ENCODE results near the gene FYB1.

The FYB1 gene

GRCh38 chr5:39151745-39152144 lies 67.6 kb downstream of the FYB1 start:
- H3K9me3 ChIP-seq: no peaks in the 10 kb centered on the region
- no peak overlapping the region for H3K9ac ChIP-seq
- no peak overlapping the region for H3K27ac ChIP-seq
- H3K4me2 ChIP-seq: no peak overlapping the region
- no peak for TF ChIP-seq Cebpa-rat (IDR thresholded peaks at IDR 0.05)
- H4K20me1 ChIP-seq: no peaks in the 10 kb centered on the region
- no peaks in the 10 kb centered on the region for H3K27me3 ChIP-seq
- H3K4me3 ChIP-seq: no peak overlapping the region
- H3K36me3 ChIP-seq: no peaks in the 10 kb centered on the region
- no peaks in the 10 kb centered on the region; the same call in 1 of the 2 replicates for H3K4me1 ChIP-seq

- no peaks in the 10 kb centered on the region; the same call in 1 of the 2 replicates for H3K4me1 ChIP-seq
- H3K9ac ChIP-seq: no peak overlapping the region
- H3K4me3 ChIP-seq: no peak overlapping the region
- no peak for TF ChIP-seq Cebpa-rat (IDR thresholded peaks at IDR 0.05)
- no peak overlapping the region for H3K27ac ChIP-seq
- H4K20me1 ChIP-seq: no peaks in the 10 kb centered on the region
- H3K9me3 ChIP-seq: no peaks in the 10 kb centered on the region
- H3K36me3 ChIP-seq: no peaks in the 10 kb centered on the region
- H3K27me3 ChIP-seq: no peaks in the 10 kb centered on the region
- no peak overlapping the region for H3K4me2 ChIP-seq
Measured at GRCh38 chr5:39149966-39150365, 69.4 kb downstream of the FYB1 start.

GRCh38 chr5:39148983-39149534 lies 70.3 kb downstream of the FYB1 start:
- Histone ChIP-seq H3K27me3 (no peaks in the 10 kb centered on the region), H3K9me3 (no peaks in the 10 kb centered on the region), H3K9ac (no peak overlapping the region), H3K4me2 (no peak overlapping the region), H4K20me1 (no peaks in the 10 kb centered on the region), H3K27ac (no peak overlapping the region), H3K36me3 (no peaks in the 10 kb centered on the region), H3K4me1 (no peaks in the 10 kb centered on the region; the same call in 1 of the 2 replicates), H3K4me3 (no peak overlapping the region)
- no peak for TF ChIP-seq Cebpa-rat (IDR thresholded peaks at IDR 0.05)

- no peak overlapping the region for H3K9ac ChIP-seq
Measured at GRCh38 chr5:39146831-39147540, 72.4 kb downstream of the FYB1 start.

GRCh38 chr5:39143151-39143860 lies 76.1 kb downstream of the FYB1 start:
- H3K4me2 ChIP-seq: no peak overlapping the region
- no peak overlapping the region for H3K9ac ChIP-seq
- H3K27me3 ChIP-seq: no peaks in the 10 kb centered on the region
- no peaks in the 10 kb centered on the region for H3K4me1 ChIP-seq
- H3K36me3 ChIP-seq: no peaks in the 10 kb centered on the region
- no peaks in the 10 kb centered on the region for H3K9me3 ChIP-seq
- no peak for TF ChIP-seq Cebpa-rat (IDR thresholded peaks at IDR 0.05)
- no peak overlapping the region for H3K27ac ChIP-seq
- no peak overlapping the region for H3K4me3 ChIP-seq
- no peaks in the 10 kb centered on the region for H4K20me1 ChIP-seq

More at GRCh38 chr5:39146831-39147540, 72.4 kb downstream of the FYB1 start:
- TF ChIP-seq Cebpa-rat (IDR thresholded peaks at IDR 0.05): no peak
- no peak overlapping the region for H3K4me2 ChIP-seq
- no peaks in the 10 kb centered on the region for H3K36me3 ChIP-seq
- H3K4me3 ChIP-seq: no peak overlapping the region
- H3K9me3 ChIP-seq: no peaks in the 10 kb centered on the region
- H3K27ac ChIP-seq: no peak overlapping the region
- no peaks in the 10 kb centered on the region for H3K27me3 ChIP-seq
- no peaks in the 10 kb centered on the region; the same call in 1 of the 2 replicates for H3K4me1 ChIP-seq
- no peaks in the 10 kb centered on the region for H4K20me1 ChIP-seq

GRCh38 chr5:39140558-39141168 lies 78.7 kb downstream of the FYB1 start:
- no peak for TF ChIP-seq Cebpa-rat (IDR thresholded peaks at IDR 0.05)
- Histone ChIP-seq H3K4me3 (no peak overlapping the region), H3K9me3 (no peaks in the 10 kb centered on the region), H3K4me1 (no peaks in the 10 kb centered on the region), H3K4me2 (no peak overlapping the region), H3K36me3 (no peaks in the 10 kb centered on the region), H3K27ac (no peak overlapping the region), H3K9ac (no peak overlapping the region), H4K20me1 (no peaks in the 10 kb centered on the region), H3K27me3 (no peaks in the 10 kb centered on the region)

- no peak overlapping the region for H3K4me3 ChIP-seq
- H3K27ac ChIP-seq: no peak overlapping the region
- no peak for TF ChIP-seq Cebpa-rat (IDR thresholded peaks at IDR 0.05)
- no peaks in the 10 kb centered on the region for H3K36me3 ChIP-seq
- no peaks in the 10 kb centered on the region for H3K27me3 ChIP-seq
- no peak overlapping the region for H3K9ac ChIP-seq
- no peak overlapping the region for H3K4me2 ChIP-seq
- no peaks in the 10 kb centered on the region for H3K4me1 ChIP-seq
- no peaks in the 10 kb centered on the region for H3K9me3 ChIP-seq
- H4K20me1 ChIP-seq: no peaks in the 10 kb centered on the region
Measured at GRCh38 chr5:39138892-39139291, 80.5 kb downstream of the FYB1 start.

DNA sequence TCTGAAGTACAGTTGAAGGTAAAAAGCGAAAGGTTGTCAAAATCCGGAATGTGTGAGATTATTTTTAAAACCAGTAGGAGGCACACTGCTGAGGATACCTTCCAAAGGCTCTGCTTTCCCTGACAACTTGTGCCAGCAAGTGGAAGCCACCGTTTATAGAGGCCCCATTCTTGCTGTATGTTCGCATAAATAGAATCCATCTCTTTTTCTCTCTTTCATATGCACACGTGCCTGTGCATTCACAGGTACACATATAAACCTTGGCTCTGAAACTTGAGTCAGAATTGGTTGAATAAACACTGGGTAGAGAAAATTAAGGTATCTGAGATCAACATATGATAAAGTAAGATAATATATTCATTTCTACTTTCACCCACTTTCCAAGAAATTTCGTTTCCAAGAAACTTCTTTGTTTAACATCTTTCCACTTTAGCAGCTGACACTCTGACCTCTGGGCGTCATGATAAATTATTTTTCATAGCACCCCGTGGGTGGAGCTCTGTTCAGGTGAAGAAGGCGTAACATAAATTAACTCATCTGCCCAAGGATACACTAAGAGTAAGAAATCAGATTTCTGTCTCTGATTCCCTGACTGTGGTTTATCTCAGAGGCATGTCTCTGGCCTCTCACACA lies 81.4 kb downstream of the FYB1 start:
- TF ChIP-seq Cebpa-rat (IDR thresholded peaks at IDR 0.05): no peak
- no peaks in the 10 kb centered on the region for H3K36me3 ChIP-seq
- H3K9me3 ChIP-seq: no peaks in the 10 kb centered on the region
- H3K27ac ChIP-seq: no peak overlapping the region
- no peaks in the 10 kb centered on the region for H4K20me1 ChIP-seq
- no peaks in the 10 kb centered on the region for H3K27me3 ChIP-seq
- H3K4me1 ChIP-seq: no peaks in the 10 kb centered on the region
- no peak overlapping the region for H3K4me3 ChIP-seq
- H3K4me2 ChIP-seq: no peak overlapping the region
- H3K9ac ChIP-seq: no peak overlapping the region

DNA sequence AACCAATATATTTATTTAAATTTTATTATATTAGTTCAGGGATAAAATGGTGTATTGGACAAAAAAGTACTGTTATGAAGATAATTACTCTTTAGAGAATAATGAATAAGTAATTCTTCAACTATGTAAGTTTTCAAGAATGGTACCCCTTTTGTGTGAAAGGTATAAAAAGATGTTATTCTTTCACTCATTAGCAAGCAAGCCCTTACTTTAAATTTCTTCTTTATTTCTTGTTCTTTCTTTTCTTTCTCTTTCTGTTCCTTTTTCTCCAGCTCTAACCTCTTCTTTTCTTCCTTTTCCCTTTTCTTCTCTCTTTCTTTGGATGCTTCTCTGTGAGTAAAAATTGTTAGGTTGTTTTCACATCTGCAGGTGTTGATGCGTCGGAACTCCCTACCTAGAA lies 82.0 kb downstream of the FYB1 start:
- H3K4me3 ChIP-seq: no peak overlapping the region
- H3K9me3 ChIP-seq: no peaks in the 10 kb centered on the region
- no peaks in the 10 kb centered on the region for H4K20me1 ChIP-seq
- H3K9ac ChIP-seq: no peak overlapping the region
- no peaks in the 10 kb centered on the region for H3K4me1 ChIP-seq
- TF ChIP-seq Cebpa-rat (IDR thresholded peaks at IDR 0.05): no peak
- H3K4me2 ChIP-seq: no peak overlapping the region
- H3K36me3 ChIP-seq: no peaks in the 10 kb centered on the region
- H3K27ac ChIP-seq: no peak overlapping the region
- H3K27me3 ChIP-seq: no peaks in the 10 kb centered on the region
